Endodermal cell (in vitro differentiated cells): ENCODE data around the gene USP33. TPM values are rescaled to one million over a fixed set of nuclear protein-coding genes. Genes with fewer than 3 reads are reported as not detected.

Experiments used
- DNase-seq: peaks from one replicate; pipeline ENCODE4 v3.0.0-alpha.2; 2017
- H3K27ac ChIP-seq: 2 replicates; pipeline ENCODE4 v1.5.1; 2013; ENCODE audit warnings: mild to moderate bottlenecking, low read depth, low read length, moderate library complexity
- H3K27me3 ChIP-seq: 2 replicates; pipeline ENCODE4 v1.6.1; 2013; ENCODE audit warnings: mild to moderate bottlenecking, low read length, moderate library complexity; ENCODE audit not compliant: insufficient read depth, control insufficient read depth, poor library complexity, severe bottlenecking
- H3K36me3 ChIP-seq: 2 replicates; pipeline ENCODE4 v1.7.0; 2013; ENCODE audit warnings: mild to moderate bottlenecking, low read length, moderate library complexity; ENCODE audit not compliant: control insufficient read depth, insufficient read depth
- H3K4me1 ChIP-seq: one replicate; pipeline ENCODE4 v1.7.0; 2013; ENCODE audit warnings: low read length; ENCODE audit not compliant: control insufficient read depth, insufficient read depth
- H3K4me3 ChIP-seq: 2 replicates; pipeline ENCODE4 v1.5.1; 2013; ENCODE audit warnings: mild to moderate bottlenecking, low read length, moderate library complexity
- H3K9ac ChIP-seq: 2 replicates; pipeline ENCODE4 v1.6.1; 2013; ENCODE audit warnings: mild to moderate bottlenecking, low read length, moderate library complexity; ENCODE audit not compliant: poor library complexity, severe bottlenecking; ENCODE audit errors: extremely low read depth
- H3K9me3 ChIP-seq: 2 replicates; pipeline ENCODE4 v1.6.1; 2013; ENCODE audit warnings: mild to moderate bottlenecking, low read length, moderate library complexity; ENCODE audit not compliant: control insufficient read depth
- H3K27ac Mint-ChIP-seq: 2 replicates; pipeline ENCODE4 v1.8.0; 2020; ENCODE audit warnings: mixed read lengths
- H3K27me3 Mint-ChIP-seq: 2 replicates; pipeline ENCODE4 v1.8.0; 2021; ENCODE audit warnings: mild to moderate bottlenecking, mixed read lengths; ENCODE audit not compliant: insufficient read depth
- H3K36me3 Mint-ChIP-seq: 2 replicates; pipeline ENCODE4 v1.8.0; 2020; ENCODE audit warnings: low read depth, mixed read lengths
- H3K4me1 Mint-ChIP-seq: 2 replicates; pipeline ENCODE4 v1.8.0; 2020; ENCODE audit warnings: mixed read lengths
- H3K4me3 Mint-ChIP-seq: 2 replicates; pipeline ENCODE4 v1.8.0; 2020; ENCODE audit warnings: mild to moderate bottlenecking, moderate library complexity, mixed read lengths
- H3K9me3 Mint-ChIP-seq: 2 replicates; pipeline ENCODE4 v1.8.0; 2020; ENCODE audit warnings: mild to moderate bottlenecking, mixed read lengths
- WGBS, 2 experiments: methylation state at CpG; one replicate each; pipeline versions ENCODE4 v1.1.5 to v1.1.7; 2013; ENCODE audit warnings: missing lambda C conversion rate in 2 of 2, mixed read lengths in 1 of 2; ENCODE audit not compliant: insufficient coverage in 1 of 2, insufficient read length in 1 of 2; 5-methylcytosine and 5-hydroxymethylcytosine counted together
- total RNA-seq, 2 donors: library from RNA; stranded (reverse); fragmentation: NEBNext Ultra II Directional in 1 of 2; extraction: Animal tissue kit (Norgen Biotek cat#: 25700) in 1 of 2; gene quantifications; 2 replicates in 1 of 2; 3 replicates in 1 of 2; pipeline ENCODE4 v1.2.1, GENCODE V29; 2021
- TF ChIP-seq, protein P1 (sequence below): fragments of 200-600 bp; sonication (generic); conservative IDR thresholded peaks from 2 replicates; pipeline ENCODE4 v1.5.0; 2021; ENCODE audit warnings: antibody characterized with exemption, mild to moderate bottlenecking

The USP33 gene
- total RNA-seq, 2 donors from 2014 or later = 61.8 to 67.6 TPM

DNA sequence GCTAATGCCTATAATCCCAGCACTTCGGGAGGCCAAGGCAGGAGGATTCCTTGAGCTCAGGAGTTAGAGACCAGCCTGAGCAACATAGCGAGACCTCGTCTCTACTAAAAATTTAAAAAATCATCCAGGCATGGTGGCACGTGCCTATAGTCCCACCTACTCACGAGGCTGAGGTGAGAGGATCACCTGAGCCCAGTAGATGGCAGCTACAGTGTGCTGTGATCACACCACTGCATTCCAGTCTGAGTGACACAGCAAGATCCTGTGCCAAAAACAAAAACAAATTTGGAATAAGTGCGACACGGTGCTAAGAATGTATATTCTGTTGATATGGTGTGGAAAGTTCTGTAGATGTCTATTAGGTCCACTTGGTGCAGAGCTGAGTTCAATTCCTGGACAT lies 15.1 kb downstream of the USP33 start:
- Mint-ChIP-seq H3K4me1 (peaks cover 5% of the 10 kb centered on the region), H3K36me3 (peaks cover 20% of the 10 kb centered on the region), H3K4me3 (no peak overlapping the region), H3K27ac (peak overlapping the region; percentile 36), H3K9me3 (no peaks in the 10 kb centered on the region), H3K27me3 (no peaks in the 10 kb centered on the region)
- Histone ChIP-seq H3K36me3 (peaks cover 16% of the 10 kb centered on the region), H3K27ac (no peak overlapping the region), H3K9ac (no peak overlapping the region), H3K9me3 (no peaks in the 10 kb centered on the region), H3K4me1 (no peaks in the 10 kb centered on the region), H3K27me3 (no peaks in the 10 kb centered on the region), H3K4me3 (no peak overlapping the region)
- DNase-seq = peak; percentile 52
- TF ChIP-seq, protein P1, sequence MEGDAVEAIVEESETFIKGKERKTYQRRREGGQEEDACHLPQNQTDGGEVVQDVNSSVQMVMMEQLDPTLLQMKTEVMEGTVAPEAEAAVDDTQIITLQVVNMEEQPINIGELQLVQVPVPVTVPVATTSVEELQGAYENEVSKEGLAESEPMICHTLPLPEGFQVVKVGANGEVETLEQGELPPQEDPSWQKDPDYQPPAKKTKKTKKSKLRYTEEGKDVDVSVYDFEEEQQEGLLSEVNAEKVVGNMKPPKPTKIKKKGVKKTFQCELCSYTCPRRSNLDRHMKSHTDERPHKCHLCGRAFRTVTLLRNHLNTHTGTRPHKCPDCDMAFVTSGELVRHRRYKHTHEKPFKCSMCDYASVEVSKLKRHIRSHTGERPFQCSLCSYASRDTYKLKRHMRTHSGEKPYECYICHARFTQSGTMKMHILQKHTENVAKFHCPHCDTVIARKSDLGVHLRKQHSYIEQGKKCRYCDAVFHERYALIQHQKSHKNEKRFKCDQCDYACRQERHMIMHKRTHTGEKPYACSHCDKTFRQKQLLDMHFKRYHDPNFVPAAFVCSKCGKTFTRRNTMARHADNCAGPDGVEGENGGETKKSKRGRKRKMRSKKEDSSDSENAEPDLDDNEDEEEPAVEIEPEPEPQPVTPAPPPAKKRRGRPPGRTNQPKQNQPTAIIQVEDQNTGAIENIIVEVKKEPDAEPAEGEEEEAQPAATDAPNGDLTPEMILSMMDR = no peak
- 91% methylated on average over 7 of the region's 7 CpGs for WGBS, 2 experiments

DNA sequence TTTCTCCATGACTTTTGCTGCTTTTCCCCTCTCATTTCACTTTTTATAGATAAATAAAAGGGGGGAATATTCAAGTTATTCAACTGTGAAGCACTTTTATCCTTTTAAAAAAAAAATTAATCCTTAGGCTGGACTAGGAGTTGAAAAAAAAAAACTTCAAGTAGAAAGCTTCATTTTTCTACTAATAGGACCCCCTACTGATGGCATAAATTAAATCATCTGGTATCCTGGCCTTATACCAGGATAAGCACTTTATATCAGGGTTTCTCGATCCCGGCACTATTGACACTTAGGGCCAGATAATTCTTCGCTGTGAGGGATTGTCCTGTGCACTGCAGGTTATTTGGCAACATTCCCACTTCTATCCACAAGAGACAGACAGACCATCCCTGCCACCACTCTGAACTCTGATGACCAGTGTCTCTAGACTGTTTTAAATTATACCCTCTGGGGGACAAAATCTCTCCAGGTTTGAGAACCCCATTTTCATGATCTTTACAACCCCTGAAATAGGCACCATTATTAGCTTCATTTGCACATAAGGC lies 17.6 kb downstream of the USP33 start:
- no peak overlapping the region for H3K27ac ChIP-seq
- no peak overlapping the region for H3K4me3 ChIP-seq
- Mint-ChIP-seq H3K27me3 (no peaks in the 10 kb centered on the region), H3K9me3 (no peaks in the 10 kb centered on the region), H3K27ac (no peak overlapping the region), H3K4me3 (no peak overlapping the region), H3K36me3 (peaks cover 34% of the 10 kb centered on the region), H3K4me1 (no peaks in the 10 kb centered on the region)
- H3K9me3 ChIP-seq = no peaks in the 10 kb centered on the region
- no peak overlapping the region for H3K9ac ChIP-seq
- DNase-seq = no peak
- H3K27me3 ChIP-seq = no peaks in the 10 kb centered on the region
- TF ChIP-seq, protein P1 = peak; percentile 20
- 95 to 98% methylated on average over 3 of the region's 3 CpGs for WGBS, 2 experiments
- H3K4me1 ChIP-seq = no peaks in the 10 kb centered on the region
- peaks cover 30% of the 10 kb centered on the region for H3K36me3 ChIP-seq

DNA sequence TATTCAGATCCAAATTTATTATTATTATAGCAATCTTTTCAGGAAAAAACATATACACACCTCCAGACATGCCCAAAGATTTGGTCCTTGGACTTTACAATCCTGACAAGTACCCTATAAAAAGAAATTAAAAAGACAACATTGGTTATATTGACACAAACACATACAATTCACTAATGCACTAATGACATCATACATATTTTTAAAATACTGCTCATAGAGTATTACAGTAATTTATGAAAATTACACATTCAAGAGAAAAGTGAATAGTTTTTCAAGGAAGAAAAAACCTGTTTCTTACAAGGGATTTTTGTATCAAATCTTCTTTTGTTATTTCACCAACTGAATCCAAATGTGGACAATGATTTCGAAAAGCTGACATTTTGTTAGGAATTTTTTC lies 18.3 kb downstream of the USP33 start:
- DNase-seq = no peak

More for the DNA sequence above, 18.3 kb downstream of the USP33 start:
- H3K4me3 Mint-ChIP-seq = no peak overlapping the region
- Histone ChIP-seq H3K4me3 (no peak overlapping the region), H3K9ac (no peak overlapping the region), H3K9me3 (no peaks in the 10 kb centered on the region), H3K27me3 (no peaks in the 10 kb centered on the region), H3K27ac (no peak overlapping the region), H3K4me1 (no peaks in the 10 kb centered on the region), H3K36me3 (peaks cover 38% of the 10 kb centered on the region)
- H3K4me1 Mint-ChIP-seq = no peaks in the 10 kb centered on the region
- no peaks in the 10 kb centered on the region for H3K27me3 Mint-ChIP-seq
- H3K9me3 Mint-ChIP-seq = no peaks in the 10 kb centered on the region
- H3K27ac Mint-ChIP-seq = no peak overlapping the region
- peaks cover 37% of the 10 kb centered on the region for H3K36me3 Mint-ChIP-seq
- WGBS, 2 experiments = 80 to 95% methylated on average over 1 of the region's 1 CpG
- TF ChIP-seq, protein P1 = no peak
